BLaER1 treated with 17β-estradiol and CSF1 and Interleukin-3, amounts not matched to agents 10 nM and 100 nM (cell line): ENCODE results near the gene HSD11B2.
A peak's percentile ranks its signal among the peaks of the same experiment; 100 is the strongest.

Experiments
- H3K27ac ChIP-seq, 11 experiments: shearing (Covaris generic); formaldehyde crosslinking; 2 replicates each; pipeline ENCODE4 v1.8.1; 2022
- H3K27me3 ChIP-seq, 11 experiments: shearing (Covaris generic); formaldehyde crosslinking; 2 replicates each; pipeline ENCODE4 v1.8.1; 2022
- H3K36me3 ChIP-seq, 11 experiments: shearing (Covaris generic); formaldehyde crosslinking; 2 replicates each; pipeline ENCODE4 v1.8.1; 2022
- H3K4me1 ChIP-seq, 10 experiments: shearing (Covaris generic); formaldehyde crosslinking; 2 replicates each; pipeline ENCODE4 v1.8.1; 2022
- H3K4me2 ChIP-seq, 11 experiments: shearing (Covaris generic); formaldehyde crosslinking; 2 replicates each; pipeline ENCODE4 v1.8.1; 2022
- H3K4me3 ChIP-seq, 10 experiments: shearing (Covaris generic); formaldehyde crosslinking; 2 replicates each; pipeline ENCODE4 v1.8.1; 2022
- H3K9ac ChIP-seq, 11 experiments: shearing (Covaris generic); formaldehyde crosslinking; 2 replicates each; pipeline ENCODE4 v1.8.1; 2022
- H3K9me3 ChIP-seq, 11 experiments: shearing (Covaris generic); formaldehyde crosslinking; replicated peaks in 1 of 11; 2 replicates each; pipeline ENCODE4 v1.8.1; 2022
- H4K20me1 ChIP-seq, 11 experiments: shearing (Covaris generic); formaldehyde crosslinking; 2 replicates each; pipeline ENCODE4 v1.8.1; 2022
- Cebpa-rat ChIP-seq, 11 experiments: shearing (Covaris generic); IDR thresholded peaks; 2 replicates each; pipeline ENCODE4 v1.8.1; 2022

The HSD11B2 gene

GRCh38 chr16:67415872-67416793 lies 14.8 kb upstream of the HSD11B2 start, which contains the start of gene ZDHHC1:
Gene ZDHHC1, minus strand, starts transcription at chr16:67416477. Its CDS starts 8,702 bp downstream, at chr16:67407775.
- Histone ChIP-seq H3K9ac (no peak within 1 kb of the TSS), H3K4me3 (no peak within 1 kb of the TSS), H3K27ac (no peak within 1 kb of the TSS), H3K9me3 (no peaks in the 10 kb centered on the region), H3K4me2 (no peak within 1 kb of the TSS), H3K27me3 (peaks cover 25 to 38% (median 34%) of the 10 kb centered on the region in 11 experiments), H4K20me1 (no peaks in the 10 kb centered on the region; a peak in 2 of 22 replicates), H3K36me3 (no peaks in the 10 kb centered on the region), H3K4me1 (peaks cover 0 to 24% (median 5%) of the 10 kb centered on the region in 10 experiments; a peak in 8 of 20 replicates)
- TF ChIP-seq Cebpa-rat (IDR thresholded peaks at IDR 0.05) = no peak

GRCh38 chr16:67417333-67418061 lies 13.4 kb upstream of the HSD11B2 start:
- Histone ChIP-seq H3K9ac (no peak overlapping the region), H3K4me3 (no peak overlapping the region), H3K4me2 (no peak overlapping the region), H3K27me3 (peaks cover 25 to 38% (median 34%) of the 10 kb centered on the region in 11 experiments), H3K27ac (no peak overlapping the region), H3K4me1 (peaks cover 0 to 20% (median 2%) of the 10 kb centered on the region in 10 experiments; a peak in 8 of 20 replicates), H3K9me3 (no peaks in the 10 kb centered on the region), H3K36me3 (no peaks in the 10 kb centered on the region), H4K20me1 (no peaks in the 10 kb centered on the region; a peak in 1 of 22 replicates)
- no peak for TF ChIP-seq Cebpa-rat (IDR thresholded peaks at IDR 0.05)

- TF ChIP-seq Cebpa-rat (IDR thresholded peaks at IDR 0.05) = no peak
- Histone ChIP-seq H3K9ac (no peak overlapping the region), H3K36me3 (no peaks in the 10 kb centered on the region), H3K27me3 (peaks cover 25 to 36% (median 34%) of the 10 kb centered on the region in 11 experiments), H3K4me2 (no peak overlapping the region), H3K4me3 (no peak overlapping the region), H4K20me1 (no peaks in the 10 kb centered on the region; a peak in 1 of 22 replicates), H3K4me1 (peaks cover 6 to 14% (median 10%) of the 10 kb centered on the region in 10 experiments), H3K9me3 (no peaks in the 10 kb centered on the region), H3K27ac (no peak overlapping the region)
Measured at GRCh38 chr16:67419502-67419901, 11.4 kb upstream of the HSD11B2 start.

GRCh38 chr16:67419931-67420330 lies 11.0 kb upstream of the HSD11B2 start:
- H3K9me3 ChIP-seq = no peaks in the 10 kb centered on the region
- H3K36me3 ChIP-seq = no peaks in the 10 kb centered on the region
- H3K27ac ChIP-seq = no peak overlapping the region
- H3K27me3 ChIP-seq = peaks cover 25 to 34% (median 30%) of the 10 kb centered on the region in 11 experiments
- no peak overlapping the region for H3K4me3 ChIP-seq
- no peak overlapping the region for H3K4me2 ChIP-seq
- no peak overlapping the region for H3K9ac ChIP-seq
- no peaks in the 10 kb centered on the region; a peak in 1 of 22 replicates for H4K20me1 ChIP-seq
- peaks cover 2 to 17% (median 14%) of the 10 kb centered on the region in 10 experiments; a peak in 18 of 20 replicates for H3K4me1 ChIP-seq
- TF ChIP-seq Cebpa-rat (IDR thresholded peaks at IDR 0.05) = no peak

- Histone ChIP-seq H3K27ac (no peak overlapping the region), H3K9ac (no peak overlapping the region), H3K36me3 (no peaks in the 10 kb centered on the region), H3K9me3 (no peaks in the 10 kb centered on the region), H3K4me3 (no peak overlapping the region), H3K4me1 (peaks cover 0 to 24% (median 18%) of the 10 kb centered on the region in 10 experiments; a peak in 16 of 20 replicates), H3K4me2 (no peak overlapping the region), H4K20me1 (no peaks in the 10 kb centered on the region; a peak in 1 of 22 replicates), H3K27me3 (peaks cover 15 to 23% (median 20%) of the 10 kb centered on the region in 11 experiments)
- no peak for TF ChIP-seq Cebpa-rat (IDR thresholded peaks at IDR 0.05)
Measured at GRCh38 chr16:67421030-67421429, 9.9 kb upstream of the HSD11B2 start.

- no peak overlapping the region for H3K27ac ChIP-seq
- H3K9me3 ChIP-seq = no peaks in the 10 kb centered on the region
- no peak for TF ChIP-seq Cebpa-rat (IDR thresholded peaks at IDR 0.05)
- H3K4me1 ChIP-seq = peaks cover 0 to 24% (median 18%) of the 10 kb centered on the region in 10 experiments; a peak in 16 of 20 replicates
- no peak overlapping the region for H3K9ac ChIP-seq
- no peak overlapping the region for H3K4me2 ChIP-seq
- H3K36me3 ChIP-seq = no peaks in the 10 kb centered on the region
- no peak overlapping the region for H3K4me3 ChIP-seq
- peaks cover 0 to 5% (median 0%) of the 10 kb centered on the region in 11 experiments; a peak in 3 of 22 replicates for H4K20me1 ChIP-seq
- H3K27me3 ChIP-seq = peaks cover 4 to 20% (median 9%) of the 10 kb centered on the region in 11 experiments; a peak in 18 of 22 replicates
Measured at GRCh38 chr16:67423015-67423414, 7.9 kb upstream of the HSD11B2 start.

GRCh38 chr16:67423611-67424260 lies 7.2 kb upstream of the HSD11B2 start:
- H3K9ac ChIP-seq = no peak overlapping the region

GRCh38 chr16:67424261-67424615 lies 6.7 kb upstream of the HSD11B2 start:
- Histone ChIP-seq H3K27me3 (peaks cover 16 to 32% (median 19%) of the 10 kb centered on the region in 11 experiments), H3K27ac (no peak overlapping the region), H3K4me3 (no peak overlapping the region), H3K4me1 (peaks cover 0 to 28% (median 18%) of the 10 kb centered on the region in 10 experiments; a peak in 16 of 20 replicates), H3K9ac (0 out of 22 replicates have a peak overlapping the region, but pooled peaks of 1 of the 11 experiments have one; percentile 23), H3K36me3 (no peaks in the 10 kb centered on the region), H4K20me1 (peaks cover 0 to 17% (median 9%) of the 10 kb centered on the region in 11 experiments; a peak in 11 of 22 replicates), H3K4me2 (peak overlapping the region in 9 of 11 experiments; percentile 13 to 83 (median 71); a peak in 17 of 22 replicates), H3K9me3 (no peaks in the 10 kb centered on the region)
- TF ChIP-seq Cebpa-rat (IDR thresholded peaks at IDR 0.05) = no peak

More at GRCh38 chr16:67423611-67424260, 7.2 kb upstream of the HSD11B2 start:
- no peaks in the 10 kb centered on the region for H3K36me3 ChIP-seq
- H3K4me1 ChIP-seq = peaks cover 0 to 28% (median 18%) of the 10 kb centered on the region in 10 experiments; a peak in 16 of 20 replicates
- TF ChIP-seq Cebpa-rat (IDR thresholded peaks at IDR 0.05) = no peak
- no peak overlapping the region for H3K4me3 ChIP-seq
- H3K4me2 ChIP-seq = peak overlapping the region in 9 of 11 experiments; percentile 13 to 83 (median 71); a peak in 17 of 22 replicates
- peaks cover 0 to 12% (median 4%) of the 10 kb centered on the region in 11 experiments; a peak in 11 of 22 replicates for H4K20me1 ChIP-seq
- H3K9me3 ChIP-seq = no peaks in the 10 kb centered on the region
- H3K27me3 ChIP-seq = peaks cover 11 to 27% (median 14%) of the 10 kb centered on the region in 11 experiments
- no peak overlapping the region for H3K27ac ChIP-seq
